NCI-H345 treated with DMSO at 0.1 percent for 48 hours (cell line): ENCODE measurements around the gene CHODL.
A peak's percentile ranks its signal among the peaks of the same experiment; 100 is the strongest.

Experiments used
- DNase-seq: peaks from one replicate; lab custom pipeline; 2025; ENCODE audit not compliant: unreplicated experiment; lab: John Stamatoyannopoulos, UW

CHODL gene, protein sequence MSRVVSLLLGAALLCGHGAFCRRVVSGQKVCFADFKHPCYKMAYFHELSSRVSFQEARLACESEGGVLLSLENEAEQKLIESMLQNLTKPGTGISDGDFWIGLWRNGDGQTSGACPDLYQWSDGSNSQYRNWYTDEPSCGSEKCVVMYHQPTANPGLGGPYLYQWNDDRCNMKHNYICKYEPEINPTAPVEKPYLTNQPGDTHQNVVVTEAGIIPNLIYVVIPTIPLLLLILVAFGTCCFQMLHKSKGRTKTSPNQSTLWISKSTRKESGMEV

DNA sequence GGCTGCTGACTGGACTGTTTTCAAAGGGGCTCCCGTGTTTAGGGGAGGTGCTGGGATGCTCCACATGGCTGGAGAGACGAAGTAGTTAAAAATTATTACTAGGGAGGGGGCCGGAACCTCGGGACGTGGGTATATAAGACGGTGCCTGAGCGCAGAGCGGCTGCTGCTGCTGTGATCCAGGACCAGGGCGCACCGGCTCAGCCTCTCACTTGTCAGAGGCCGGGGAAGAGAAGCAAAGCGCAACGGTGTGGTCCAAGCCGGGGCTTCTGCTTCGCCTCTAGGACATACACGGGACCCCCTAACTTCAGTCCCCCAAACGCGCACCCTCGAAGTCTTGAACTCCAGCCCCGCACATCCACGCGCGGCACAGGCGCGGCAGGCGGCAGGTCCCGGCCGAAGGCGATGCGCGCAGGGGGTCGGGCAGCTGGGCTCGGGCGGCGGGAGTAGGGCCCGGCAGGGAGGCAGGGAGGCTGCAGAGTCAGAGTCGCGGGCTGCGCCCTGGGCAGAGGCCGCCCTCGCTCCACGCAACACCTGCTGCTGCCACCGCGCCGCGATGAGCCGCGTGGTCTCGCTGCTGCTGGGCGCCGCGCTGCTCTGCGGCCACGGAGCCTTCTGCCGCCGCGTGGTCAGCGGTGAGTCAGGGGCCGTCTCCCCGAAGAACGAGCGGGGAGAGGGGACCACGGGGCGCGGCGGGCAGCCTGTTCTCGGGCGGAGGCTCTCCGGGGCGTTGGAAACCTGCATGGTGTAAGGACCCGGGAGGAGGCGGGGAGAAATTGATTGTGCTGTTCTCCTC, at the start of gene CHODL:
Gene CHODL (plus strand): TSS at position 163 of the 793 bp plus-strand sequence. CDS start 391 bp downstream, at position 554.
- no peak for DNase-seq

DNA sequence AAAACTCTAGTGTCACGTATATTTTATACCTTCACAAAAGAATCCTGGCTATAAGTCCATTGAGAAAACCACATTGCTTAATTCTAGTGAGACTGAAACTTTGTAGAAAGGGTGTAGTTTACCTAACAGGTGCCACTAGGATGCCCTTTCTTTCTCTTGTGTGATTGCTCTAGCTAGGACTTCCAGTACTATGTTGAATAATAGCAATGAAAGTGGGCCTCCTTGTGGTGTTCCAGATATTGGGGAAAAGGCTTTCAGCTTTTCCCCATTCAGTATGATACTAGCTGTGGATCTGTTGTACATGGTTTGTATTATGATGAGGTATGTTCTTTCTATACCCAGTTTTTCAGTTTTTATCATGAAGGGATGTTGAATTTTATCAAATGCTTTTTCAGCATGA, 39.7 kb upstream of the CHODL start:
- no peak for DNase-seq

DNA sequence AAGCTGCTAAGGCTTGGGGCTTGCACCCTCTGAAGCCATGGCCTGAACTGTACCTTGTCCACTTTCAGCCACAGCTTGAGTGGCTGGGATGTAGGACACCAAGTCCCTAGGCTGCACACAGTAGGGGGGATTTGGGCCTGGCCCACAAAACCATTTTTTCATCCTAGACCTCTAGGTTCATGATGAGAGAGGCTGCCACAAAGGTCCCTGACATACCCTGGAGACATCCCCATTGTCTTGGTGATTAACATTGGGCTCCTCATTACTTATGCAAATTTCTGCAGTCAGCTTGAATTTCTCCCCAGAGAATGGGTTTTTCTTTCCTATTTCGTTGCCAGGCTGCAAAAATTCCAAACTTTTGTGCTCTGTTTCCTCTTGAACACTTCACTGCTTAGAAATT, 26.3 kb upstream of the CHODL start:
- DNase-seq, result no peak

DNA sequence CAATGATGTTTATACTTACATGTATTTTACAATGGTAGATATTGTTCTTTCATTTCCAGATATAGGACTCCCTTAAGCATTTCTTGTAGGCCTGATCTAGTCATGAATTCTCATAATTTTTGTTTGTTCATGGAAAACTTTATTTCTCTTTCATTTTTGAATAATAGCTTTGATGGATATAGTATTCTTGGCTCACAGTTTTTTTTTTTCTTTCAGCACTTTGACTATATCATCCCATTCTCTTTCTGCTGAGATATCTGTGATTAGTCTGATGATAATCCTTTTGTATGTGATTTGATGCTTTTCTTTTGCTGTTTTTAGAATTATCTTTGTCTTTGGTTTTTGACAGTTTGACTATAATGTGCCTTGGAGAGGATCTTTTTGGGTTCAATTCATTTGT, 24.1 kb upstream of the CHODL start:
- no peak for DNase-seq

DNA sequence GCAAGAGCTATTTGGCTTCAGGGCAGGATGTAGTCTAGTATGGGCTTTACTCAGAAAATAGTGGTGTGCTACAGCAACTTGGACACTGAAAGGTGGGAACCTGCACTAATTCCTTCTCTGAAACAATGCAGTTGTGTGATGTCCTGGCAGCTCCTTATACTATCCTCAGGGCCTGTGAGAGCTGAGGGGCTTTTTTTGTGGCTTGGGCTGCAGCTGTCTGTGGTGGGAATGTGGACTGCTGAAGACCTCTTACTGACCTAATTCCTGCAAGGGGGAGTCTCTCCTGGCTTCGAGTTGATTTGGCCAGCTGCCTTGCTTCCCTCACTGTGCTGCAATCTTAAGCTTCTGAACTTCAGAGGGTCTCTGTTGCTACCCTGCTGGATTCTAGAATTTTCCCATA, 22.3 kb upstream of the CHODL start:
- DNase-seq, result no peak

DNA sequence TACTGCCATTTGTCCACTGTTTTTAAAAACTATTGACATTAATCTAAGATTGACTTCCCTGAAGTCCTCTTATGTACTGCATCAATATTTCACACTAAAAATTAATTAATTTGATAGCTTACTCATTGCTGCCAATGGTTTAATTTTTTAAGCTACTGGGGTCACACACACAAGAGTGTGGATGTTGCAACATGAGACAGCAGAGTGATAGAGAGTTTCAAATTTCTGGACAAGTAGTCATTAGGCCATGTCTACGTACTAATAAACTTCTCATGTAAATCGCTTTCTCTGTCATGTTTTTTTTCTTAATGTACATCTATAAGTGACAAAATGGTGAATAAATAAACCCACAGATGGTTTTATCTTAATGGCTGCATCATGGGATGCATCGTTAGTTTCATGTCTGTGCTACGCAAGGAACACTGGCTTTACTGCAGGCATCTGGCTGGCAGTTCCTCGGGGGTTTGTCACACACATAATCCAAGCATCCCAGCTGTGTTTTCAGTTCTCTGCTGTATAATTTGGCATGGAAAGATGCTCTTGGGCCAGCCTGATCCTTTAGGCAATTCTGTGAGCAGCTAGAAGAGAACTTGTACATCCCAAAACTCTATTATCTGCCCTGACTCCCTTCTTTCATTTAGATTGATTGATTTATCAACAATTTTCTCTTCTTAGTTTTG, 16.4 kb upstream of the CHODL start:
- no peak for DNase-seq

DNA sequence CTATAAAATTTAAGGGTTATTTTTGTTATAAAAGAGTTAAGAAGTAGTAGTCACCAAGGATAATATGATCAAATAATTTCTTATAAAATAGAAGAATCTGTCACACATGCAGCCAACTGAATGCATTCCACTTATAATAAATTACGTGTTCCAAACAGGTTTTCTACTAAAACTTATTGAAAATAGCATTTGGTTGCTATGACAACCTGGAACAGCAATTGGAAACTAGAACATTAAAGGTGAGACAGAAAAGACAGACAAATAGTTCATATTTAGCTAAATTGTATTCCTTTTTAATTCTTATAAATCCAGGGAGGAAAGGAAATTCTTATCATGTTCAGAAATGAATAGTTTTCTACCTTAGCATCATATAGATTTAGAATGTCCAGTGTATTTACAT, 9.1 kb upstream of the CHODL start:
- DNase-seq, result no peak

DNA sequence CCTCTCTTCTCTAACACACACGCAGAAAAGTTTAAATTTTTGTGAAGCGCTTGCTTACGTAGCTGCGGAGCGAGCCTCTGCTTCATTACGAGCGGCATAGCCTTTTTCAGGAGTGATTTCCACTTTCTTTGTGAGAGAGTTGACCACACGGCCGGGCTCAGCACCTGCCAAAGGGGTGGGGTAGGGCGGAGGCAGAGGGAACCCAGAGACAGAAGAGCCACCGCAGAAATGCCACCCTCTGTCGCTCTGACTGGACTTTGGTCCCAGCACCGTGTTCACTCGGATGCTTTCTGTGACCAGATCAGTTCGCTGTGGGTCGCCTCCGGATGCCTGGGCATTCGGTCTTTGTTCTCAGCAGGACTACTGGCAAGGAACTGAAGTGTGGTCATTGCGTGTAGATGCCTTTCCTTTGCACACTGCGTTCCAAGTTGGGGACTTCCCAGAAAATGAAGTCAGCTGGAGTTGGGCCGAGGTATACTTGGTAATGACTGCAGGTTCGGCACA, 883 bp downstream of the CHODL start:
- peak; percentile 50 for DNase-seq

DNA sequence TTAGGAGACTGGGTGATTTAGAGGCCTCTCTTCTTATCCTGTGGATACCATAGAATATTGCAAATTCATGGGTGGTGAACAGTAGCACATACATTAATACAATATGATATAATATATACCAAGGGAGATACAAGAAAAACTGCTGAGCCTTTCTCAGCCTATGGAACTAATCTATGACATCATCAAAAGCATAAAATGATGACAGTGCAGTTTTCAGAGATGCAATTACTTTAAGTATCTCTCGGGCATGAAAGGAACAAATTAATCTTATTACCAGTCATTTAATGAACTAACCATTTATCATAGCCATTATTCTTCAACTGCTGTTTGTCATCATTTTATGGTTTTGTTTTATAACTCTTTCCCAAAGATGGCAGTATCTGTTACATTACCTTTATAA, 3.5 kb downstream of the CHODL start:
- no peak for DNase-seq

DNA sequence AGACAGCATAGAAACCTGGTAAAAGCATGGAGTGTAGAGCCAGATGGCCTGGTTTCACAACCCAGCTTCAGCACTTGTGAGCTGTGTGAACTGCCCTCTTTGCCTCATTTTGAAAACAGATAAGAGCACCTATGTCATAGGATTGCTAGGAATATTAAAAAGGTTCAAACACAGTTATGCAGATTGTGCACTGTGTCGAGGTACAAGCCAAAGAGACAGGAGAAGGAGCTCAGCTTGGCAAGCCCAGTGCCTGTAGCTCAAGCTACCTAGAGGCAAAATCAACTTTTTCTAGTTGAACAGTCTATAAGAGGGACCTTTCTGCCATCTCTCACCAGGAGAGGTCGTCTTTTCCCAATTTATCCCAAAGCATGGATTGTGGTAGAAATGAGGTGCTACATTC, 5.0 kb downstream of the CHODL start:
- no peak for DNase-seq

DNA sequence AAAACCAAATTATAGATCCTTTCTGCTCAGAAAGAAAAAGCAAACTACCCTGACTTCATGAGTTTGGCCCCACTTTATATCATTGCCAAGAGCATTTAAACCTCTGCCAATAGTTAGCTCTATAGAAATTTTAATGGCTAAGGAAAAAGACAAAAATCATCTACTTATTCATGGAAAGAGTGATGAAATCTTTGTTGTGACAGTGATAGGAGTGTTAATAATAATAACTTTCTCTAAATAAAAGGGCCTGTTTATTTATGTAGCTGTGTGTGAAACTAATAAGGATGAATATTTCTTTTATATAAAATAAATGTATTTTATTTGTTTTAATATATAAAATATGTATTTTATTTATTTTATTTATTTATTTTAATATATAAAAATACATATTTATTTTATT, 6.4 kb downstream of the CHODL start:
- DNase-seq, result no peak

DNA sequence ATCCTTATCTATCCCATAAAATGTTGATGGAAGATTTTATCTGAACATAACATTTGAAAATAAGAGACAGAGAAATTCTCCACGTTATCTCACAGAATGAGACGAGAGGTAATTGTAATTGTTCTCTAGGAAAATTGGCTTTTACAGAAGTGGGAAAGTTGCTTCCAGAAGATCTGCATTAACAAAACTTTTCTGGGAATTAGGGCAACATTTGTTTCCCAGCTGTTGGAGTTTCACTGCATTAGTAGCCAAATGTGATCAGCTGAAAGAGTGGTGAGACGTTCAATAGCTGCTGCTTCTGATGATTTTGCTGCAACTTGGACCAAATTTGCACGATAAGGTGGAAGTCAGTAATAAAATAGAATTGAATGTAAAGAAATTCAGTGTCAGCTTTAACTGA, 7.6 kb downstream of the CHODL start:
- DNase-seq, result no peak

DNA sequence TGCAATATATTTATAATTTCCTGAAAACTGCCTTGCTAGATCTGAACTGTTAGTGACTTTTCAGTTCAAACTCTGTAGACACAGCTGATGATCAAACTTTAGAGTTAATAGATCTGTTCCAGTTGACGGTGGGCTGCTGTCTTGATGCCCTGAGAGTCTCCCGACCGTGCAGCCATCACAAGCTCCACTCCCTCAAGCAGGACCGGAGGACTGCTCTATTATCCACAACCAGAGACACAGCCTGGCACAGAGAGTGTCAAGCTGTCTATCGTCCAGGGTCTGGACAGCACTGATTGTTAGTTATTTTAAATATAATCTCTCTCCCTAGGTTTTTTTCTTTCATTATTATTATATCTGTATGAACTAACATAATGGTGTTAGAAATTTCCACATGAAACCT, 8.0 kb downstream of the CHODL start:
- DNase-seq, result no peak

DNA sequence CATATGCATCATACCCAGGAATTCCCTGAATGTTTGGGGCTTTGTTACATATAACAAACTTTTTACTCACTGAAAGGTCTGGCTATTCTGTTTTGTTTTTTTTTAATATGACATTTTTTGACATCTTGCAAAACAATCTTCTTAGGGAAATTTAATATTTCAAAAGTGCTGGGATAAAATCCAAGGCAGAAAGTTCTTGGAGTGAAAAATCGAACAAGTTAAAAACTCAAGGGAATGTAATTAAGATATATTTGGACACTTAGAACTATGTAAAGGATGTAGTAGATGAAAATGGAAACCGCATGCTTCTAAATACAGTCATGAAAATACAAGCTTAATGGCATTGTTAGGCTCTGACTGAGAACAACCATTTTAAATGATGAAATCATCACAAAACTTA, 8.6 kb downstream of the CHODL start:
- no peak for DNase-seq

DNA sequence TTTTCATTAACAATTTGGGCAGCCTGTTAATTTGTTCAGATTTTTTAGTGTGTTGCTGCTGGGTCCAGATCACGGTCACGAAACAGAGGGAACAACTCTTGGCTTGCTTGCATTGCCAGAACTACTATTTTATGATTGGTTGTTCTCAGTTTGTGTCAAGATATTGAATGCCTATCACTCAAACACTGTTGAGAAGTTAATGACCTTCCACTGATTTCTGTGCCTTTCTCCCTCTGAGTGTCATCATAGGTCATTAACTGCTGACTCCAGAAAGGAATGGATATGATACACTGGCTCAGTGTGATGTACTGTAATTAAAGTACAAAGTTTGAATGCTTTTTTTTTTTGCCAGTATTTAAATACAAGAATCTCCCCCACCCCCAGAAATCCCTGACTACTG, 9.2 kb downstream of the CHODL start:
- DNase-seq, result no peak

DNA sequence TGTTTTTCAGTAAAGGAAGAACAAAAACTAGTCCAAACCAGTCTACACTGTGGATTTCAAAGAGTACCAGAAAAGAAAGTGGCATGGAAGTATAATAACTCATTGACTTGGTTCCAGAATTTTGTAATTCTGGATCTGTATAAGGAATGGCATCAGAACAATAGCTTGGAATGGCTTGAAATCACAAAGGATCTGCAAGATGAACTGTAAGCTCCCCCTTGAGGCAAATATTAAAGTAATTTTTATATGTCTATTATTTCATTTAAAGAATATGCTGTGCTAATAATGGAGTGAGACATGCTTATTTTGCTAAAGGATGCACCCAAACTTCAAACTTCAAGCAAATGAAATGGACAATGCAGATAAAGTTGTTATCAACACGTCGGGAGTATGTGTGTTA, 21.3 kb downstream of the CHODL start:
- DNase-seq, result no peak

DNA sequence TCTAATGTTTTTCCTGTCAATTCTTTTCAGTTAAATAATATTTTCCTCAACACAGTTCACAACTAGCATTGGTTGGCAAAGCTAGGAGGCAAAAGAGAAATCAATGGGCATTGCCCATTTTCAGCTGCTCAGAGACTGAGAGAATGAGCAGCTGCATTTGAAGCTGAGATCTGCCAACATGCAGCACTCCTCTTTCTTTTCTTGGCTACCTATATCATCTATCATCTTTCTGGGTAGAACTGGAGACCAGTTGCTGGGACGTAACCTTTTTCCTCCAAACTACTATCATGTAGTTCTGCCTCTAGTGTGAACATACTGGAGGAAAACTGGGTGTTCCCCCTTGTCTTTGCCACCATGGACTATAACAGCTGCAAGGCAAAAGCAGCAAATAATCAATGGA, 22.9 kb downstream of the CHODL start:
- no peak for DNase-seq

DNA sequence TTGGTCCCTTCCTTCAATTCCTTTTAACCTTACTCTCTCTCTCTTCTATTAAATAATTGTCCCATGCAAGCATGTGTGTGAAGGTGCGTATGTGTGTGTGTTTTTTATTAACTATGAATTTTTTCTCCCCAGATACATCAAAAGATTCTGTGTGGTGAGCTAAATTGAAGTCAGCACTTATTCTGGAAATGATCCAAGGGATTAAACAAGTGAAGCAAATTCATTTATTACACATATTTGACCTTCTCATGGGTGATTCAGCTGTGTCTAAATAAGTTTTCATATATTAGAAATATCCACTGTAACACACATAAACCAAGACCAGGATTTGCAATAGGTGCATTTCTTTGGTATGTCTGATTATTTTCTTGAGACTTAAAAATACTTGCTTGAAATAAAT, 24.3 kb downstream of the CHODL start:
- no peak for DNase-seq

DNA sequence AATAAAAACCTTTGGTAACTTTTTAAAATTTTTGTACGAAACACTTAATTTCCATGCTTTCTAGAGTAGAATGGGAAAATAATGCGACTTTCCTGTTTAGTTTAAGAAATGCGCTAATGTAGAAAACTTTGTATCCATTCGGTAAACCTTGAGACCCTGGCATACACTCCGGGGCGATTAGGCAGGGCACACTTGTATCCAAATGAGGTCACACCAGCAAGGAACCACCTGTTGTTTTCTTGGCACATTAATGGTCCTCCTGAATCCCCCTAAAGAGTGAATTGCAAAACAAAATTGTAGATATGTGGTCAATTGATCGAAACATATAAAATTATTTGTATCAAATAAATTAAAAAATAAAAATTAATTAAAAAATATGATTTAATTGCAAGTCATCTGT, 25.2 kb downstream of the CHODL start:
- no peak for DNase-seq

DNA sequence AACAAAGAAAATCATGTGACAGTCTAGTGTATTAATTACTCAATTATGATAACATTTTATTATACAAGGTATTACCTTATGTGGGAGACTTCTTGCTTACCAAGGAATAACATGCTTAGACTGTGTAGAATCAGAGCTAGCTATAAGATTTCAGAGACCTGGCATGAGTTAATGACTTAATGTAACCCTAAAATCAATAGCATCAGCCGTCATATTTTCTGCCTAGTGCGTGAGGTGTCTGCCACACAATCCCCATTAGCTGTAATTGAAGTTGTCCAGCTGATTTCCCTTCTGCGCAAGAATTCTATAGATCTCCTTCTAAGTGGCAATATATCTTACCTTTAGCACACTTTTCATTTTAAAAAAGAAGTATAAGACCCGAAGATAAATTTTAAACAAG, 28.8 kb downstream of the CHODL start:
- no peak for DNase-seq

DNA sequence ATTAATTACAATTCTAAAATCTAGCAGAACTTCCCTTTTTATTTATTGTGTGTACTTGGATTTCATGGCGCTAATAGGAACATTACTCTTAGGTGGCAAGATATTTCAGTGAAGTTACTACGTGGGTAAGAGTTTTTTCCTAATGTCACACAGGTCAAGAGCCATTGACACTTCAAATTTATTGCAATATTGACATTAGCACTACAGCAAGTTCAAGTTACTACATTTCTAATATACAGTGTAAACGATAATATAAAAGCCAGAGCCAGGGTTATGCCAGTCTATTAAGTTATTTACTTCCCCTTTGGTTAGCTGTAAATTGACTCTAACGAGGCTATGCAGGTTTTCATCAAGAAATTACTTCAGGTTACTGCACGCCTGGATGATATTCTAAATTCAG, 29.7 kb downstream of the CHODL start:
- no peak for DNase-seq

DNA sequence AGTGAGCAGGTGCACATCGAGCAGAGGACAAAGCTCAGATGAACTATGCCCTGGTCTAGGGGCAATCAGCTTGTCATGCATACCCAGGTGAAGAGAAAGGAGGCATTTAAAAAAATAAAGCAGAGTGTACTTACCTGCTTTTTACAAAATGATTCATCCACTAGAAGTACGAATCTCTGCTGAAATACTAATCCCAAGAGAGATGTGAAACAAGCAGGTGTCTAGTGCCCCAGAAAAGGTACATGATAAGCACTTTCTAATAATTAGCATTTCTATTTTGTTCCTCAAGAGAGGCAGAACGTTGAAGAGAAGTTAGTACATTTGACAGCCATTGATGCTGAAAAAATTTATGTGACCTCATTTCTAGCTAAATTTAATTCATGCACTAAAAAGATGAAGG, 31.1 kb downstream of the CHODL start:
- peak; percentile 96 for DNase-seq
